ENCODE results near the gene PAX8.

PAX8 gene

DNA sequence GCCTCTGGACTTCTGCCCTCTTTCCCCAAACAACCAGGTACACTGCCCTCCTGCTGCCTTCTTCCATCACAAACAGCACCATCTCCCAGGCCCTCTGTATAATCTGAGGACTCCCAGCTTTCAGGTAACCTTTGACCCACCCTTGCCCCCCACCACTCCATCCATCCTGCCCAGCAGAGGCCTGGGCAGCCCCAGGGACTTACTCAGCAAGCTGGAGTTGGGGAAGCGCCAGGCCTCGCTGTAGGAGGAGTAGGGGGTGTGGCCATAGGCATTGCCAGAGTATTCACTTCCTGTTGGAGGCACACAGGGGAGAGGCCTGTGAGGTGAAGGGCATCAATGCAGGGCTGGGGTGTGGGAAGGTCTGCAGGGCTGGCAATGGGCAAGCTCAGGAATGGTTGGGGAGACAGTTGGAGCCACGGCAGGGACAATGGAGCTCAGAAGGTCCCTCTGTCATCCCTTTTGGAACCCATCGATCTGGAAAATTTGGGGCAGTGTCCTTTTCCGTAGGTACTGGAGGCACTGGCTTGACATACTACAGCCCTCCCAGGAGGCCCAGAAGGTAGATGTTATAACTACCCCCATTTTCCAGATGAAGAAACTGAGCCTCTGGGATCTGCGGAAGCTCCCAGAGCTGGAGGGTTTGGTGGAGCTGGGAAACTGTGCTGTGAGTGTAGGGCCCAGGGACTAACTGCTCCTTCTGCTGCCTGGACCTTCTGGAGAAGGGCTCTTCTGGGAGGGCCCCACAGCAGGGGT lies 58.7 kb downstream of the PAX8 start:
- DNase-seq: no peak

- DNase-seq: no peak
Measured at GRCh38 chr2:113219525-113219888, 59.2 kb downstream of the PAX8 start.

- DNase-seq: no peak
Measured at GRCh38 chr2:113219092-113219441, 59.7 kb downstream of the PAX8 start.

- DNase-seq: no peak
Measured at GRCh38 chr2:113218283-113219091, 60.2 kb downstream of the PAX8 start.

GRCh38 chr2:113217455-113218282 lies 61.1 kb downstream of the PAX8 start:
- DNase-seq: no peak

- no peak for DNase-seq
Measured at GRCh38 chr2:113216891-113217454, 61.7 kb downstream of the PAX8 start.

DNA sequence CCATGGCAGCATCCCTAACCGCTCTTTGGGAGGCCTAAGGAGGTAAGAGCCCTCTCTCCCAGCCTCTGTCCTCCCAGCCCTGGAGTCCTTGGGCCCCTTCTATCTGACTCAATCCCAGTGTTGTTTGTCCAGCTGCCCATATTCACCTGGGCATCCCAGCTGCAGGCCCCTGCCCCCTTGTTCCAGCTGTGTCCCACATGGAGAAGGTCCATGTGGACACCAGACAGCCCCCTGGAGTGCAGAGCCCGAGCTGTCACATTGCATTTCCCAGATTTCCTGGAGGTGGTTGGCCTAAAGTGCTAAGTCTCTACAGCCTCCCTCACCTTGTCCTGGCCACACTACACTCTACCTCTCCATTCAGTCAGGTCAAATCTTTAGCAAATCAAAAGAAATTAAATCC lies 62.4 kb downstream of the PAX8 start:
- no peak for DNase-seq

GRCh38 chr2:113215056-113215455 lies 63.7 kb downstream of the PAX8 start:
- DNase-seq: no peak

GRCh38 chr2:113214141-113214540 lies 64.6 kb downstream of the PAX8 start:
- DNase-seq: no peak

DNA sequence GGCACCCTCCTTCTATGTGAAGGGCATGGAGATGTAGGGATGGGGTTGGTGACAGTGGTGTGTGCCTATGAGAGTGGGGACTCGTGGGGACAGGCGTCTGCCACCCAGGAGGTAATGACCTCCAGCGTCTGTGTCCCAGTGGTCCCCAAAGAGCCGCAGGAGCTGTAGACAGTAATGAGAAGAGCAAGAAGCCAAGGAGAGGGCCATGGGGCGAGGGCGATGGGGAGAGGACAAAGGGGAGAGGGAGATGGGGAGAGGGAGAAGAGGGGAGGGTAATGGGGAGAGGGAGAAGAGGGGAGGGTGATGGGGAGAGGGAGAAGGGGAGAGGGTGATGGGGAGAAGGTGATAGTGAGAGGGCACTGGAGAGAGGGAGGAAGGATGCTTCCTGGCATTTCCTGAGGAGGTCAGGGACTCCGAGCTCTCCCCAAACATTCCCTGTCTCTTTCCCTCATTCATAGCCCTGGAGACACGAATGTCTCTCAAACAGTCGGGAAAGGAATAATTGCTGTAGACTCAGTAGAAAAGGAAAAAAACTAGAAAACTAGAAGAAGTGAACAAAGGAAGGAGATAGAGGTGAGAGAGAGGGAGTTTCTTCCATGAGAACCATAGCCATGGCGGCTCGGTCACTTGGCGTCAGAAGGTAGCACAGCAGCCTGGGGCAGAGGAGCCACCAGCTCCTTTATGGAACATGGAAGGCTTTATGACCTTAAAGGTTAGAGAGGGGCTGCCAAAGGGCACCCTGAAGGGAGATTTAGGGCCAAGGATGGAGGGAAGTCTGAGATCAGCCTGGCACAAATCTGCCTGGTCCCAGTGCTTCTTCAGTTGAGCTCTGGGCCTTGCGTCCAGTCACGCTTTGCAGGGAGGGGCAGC lies 65.4 kb downstream of the PAX8 start:
- no peak for DNase-seq

DNA sequence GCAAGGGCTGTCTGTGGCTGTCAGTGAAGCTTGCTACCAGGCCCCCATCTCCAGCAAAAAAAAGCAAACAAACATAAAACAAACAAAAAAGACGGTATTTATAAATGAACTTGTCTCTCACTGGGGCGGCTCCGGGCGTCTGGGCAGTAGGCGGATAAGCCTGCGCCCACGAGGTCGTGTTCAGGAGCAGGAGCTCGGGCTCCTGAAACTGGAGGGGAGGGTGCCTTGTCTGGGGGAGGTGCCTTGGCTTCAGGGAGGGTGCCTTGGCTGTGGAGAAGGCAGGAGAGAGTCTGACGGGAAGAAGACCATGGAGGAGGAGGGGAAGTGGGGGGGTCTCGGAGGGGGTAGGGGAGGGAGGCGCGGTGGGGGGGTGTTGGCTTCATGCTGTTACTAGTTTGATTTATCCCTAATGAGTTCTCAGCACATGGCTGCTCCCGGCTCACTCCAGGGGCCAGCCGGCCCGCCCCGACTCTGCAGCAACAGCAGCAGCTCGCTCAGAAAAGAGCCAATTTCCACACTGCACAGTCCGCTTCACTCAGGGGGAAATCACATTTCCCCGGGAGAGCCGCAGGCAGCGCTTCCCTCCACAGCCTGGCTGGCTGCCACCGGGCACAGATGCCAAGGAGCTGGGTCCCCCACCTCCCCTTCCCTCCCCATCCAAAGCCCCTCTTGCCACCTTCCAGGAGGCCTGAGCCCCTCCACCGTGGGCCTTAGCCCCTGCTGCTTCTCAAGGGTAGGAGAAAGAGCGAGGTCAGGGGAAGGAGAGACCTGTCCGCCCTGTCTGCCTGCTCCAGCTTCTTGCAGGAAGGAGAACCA lies 66.3 kb downstream of the PAX8 start:
- DNase-seq: no peak

DNA sequence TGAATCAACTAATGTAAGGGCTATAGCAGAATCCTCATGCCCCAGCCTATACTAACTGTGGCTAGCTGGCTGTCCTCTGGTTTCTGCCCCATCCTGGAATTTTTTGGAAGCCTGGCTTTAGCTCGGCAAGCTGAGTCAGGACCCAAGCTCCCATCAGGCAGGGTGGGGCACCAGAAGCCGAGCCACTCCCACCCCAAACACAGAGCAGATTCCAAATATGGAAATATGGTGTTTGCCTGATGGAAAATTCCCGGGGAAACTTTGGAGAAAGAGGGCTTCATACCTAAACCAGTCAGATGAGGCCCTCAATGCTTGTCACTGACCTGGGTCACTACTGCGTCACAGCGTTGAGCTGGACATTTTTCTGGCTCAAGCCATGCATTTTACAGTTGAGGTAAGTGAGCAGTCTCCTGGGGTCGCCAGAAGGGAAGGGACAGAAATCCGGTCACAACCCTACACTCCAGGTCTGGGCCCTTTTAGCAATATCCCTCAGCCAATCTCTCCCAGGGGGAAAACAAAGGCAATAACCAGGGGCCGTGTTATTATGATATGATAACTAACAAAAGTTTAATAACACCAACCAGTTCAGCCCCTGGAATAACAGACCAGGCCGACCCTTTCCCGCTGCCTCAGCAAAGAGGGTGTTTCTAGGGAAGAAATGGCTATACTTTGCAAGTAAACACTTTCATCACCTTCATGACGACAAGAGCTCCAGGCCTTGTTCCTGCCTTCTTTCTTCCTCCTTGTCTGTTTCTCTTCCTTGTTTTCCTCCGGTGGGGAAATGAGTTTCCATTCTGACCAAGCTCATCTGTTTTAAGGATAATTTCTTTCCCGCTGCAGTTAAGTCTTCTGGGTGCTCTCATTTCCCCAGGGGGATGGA lies 67.3 kb downstream of the PAX8 start:
- no peak for DNase-seq

DNA sequence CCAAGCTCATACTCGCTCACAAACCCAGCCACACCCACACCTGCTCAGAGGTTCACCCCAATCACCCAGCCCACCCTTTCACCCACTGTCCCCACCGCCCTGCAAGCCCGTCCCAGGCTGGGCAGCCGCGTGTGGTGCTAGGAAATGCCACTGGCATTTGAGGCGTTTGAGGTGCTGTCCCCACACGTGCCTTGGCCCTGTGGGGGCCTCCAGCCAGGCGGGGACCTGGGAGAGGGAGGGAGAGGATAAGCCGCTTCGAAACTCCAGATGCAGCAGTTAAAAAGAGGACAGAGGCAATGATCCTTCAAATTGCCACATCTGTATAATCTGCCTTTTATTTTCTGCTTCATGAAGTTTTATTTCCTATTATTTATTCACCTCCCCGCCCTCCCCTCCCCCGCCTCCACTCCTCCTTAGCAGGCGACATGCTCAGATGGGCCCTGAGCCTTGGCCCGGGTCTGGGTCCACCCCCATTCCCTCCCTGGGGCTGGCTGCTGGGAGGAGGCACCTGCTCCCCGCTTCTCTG lies 69.0 kb downstream of the PAX8 start:
- no peak for DNase-seq

DNA sequence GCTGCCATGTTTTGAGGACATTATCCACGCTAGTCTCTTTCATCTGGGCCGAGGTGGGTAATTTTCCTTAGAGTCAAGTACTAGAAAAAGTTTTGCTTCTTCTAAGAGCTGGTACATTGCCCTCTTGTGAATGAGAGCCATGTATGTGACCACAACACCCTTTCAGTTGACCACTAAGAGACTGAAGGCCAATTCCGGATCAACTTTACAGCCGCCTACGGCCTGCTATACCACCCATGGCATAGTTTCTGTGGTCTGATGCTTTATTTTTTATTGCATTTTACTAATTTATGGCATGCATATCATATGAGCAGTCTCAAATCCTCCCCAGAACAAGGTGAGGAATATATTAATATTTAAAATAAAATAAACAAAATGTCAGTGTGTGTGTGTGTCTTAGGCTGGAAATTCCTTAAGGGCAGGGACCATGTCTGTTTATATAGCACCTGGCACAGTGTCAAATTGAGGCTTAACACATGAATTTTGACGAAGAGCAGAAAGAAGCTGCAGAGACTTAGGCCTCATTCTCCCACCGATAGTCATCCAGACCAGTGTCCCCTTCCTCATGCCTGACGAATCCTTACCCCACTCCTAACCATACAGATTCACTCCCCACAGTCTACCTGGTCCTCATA lies 69.6 kb downstream of the PAX8 start:
- no peak for DNase-seq

DNA sequence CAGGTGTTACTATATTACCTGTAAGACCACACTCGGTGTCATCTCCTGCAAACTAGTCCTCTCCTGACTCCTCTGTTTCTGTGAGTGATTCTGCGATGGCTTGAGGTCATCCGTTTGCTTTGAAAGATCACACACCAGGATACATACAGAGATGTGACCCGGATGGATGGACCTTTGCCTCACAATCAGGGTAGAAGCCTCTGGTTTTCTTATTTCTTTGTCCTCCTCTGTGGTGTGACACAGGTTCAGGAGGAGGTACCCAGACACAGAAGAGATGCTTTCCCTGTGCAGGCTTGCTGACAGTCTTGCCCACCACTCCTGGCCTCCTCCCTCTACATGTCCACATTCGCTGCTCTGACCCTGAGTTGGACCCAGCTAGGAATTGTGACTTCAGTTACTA lies 70.3 kb downstream of the PAX8 start:
- DNase-seq: no peak

GRCh38 chr2:113207021-113207420 lies 71.7 kb downstream of the PAX8 start:
- DNase-seq: no peak

DNA sequence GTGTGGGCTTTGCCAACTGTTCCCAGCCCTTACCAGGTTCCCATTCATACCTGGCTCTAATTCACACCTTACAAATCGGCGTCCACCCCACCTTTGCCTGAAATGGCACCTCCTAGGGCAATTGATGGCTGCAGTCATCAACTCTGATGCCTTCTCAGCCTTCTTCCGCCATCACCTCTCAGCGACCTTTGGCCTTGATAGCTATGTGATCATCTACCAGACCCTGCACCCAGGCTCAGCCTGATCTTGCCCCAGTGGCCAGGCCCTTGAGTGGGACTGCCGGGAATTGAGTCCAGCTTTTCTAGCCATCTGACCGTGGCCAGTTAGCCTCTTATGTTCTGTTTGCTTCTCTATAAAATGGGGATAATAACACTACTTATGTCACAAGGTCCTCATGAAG lies 72.5 kb downstream of the PAX8 start:
- DNase-seq: no peak

DNA sequence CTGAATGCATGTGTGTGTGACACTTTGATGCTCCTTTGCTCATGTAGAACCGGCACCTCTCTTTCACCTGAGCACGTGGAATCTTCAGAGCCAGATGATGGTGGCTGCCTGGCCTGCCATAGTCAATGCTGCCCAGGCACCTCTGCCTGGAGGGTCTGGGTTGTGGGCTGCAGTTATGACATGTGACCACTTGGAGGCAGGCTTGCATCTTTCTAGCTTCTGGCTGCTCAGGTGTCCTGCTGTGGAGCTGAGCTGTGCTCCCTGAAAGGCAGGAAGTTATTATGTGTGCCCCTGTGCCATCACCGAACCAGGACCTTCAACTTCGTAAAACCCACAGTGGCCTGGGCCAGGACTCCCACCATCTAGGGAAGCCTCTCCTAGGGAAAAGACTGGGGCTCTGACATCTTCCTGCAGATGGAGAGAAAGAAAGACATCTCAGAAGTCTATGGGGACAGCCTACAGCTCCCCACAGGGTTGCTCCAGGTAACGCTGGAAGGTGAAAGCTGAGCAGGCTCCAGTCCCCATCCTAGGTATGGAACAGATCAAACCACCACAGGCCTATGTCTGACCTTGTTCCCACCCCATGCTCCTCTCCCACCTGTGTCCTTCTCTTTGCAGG lies 74.7 kb downstream of the PAX8 start:
- DNase-seq: peak; percentile 17 to 79

DNA sequence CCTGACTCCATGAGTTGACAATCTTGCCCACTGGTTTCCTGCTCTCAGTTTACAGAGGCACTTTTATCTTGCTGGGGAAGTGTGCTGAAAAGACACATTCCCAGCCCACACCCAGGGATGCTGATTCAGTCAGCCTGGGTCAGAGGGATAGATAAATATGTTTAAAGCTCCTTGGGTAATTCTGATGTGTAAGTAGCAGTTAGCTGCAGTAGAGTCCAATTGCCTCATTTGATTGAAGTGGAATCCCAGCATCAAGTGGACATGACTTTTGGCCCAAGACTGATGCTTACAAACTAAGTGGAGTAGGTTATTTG lies 75.5 kb downstream of the PAX8 start:
- DNase-seq: no peak
